Measurements from ENCODE around the gene OTOR. TPM values are rescaled to one million over a fixed set of nuclear protein-coding genes. Genes with fewer than 3 reads are reported as not detected.

OTOR gene
- total and polyA plus RNA-seq, 2 of the 8 experiments (the other 6 are each of a cell fraction or from before 2014, with no cell fraction given) = not detected

DNA sequence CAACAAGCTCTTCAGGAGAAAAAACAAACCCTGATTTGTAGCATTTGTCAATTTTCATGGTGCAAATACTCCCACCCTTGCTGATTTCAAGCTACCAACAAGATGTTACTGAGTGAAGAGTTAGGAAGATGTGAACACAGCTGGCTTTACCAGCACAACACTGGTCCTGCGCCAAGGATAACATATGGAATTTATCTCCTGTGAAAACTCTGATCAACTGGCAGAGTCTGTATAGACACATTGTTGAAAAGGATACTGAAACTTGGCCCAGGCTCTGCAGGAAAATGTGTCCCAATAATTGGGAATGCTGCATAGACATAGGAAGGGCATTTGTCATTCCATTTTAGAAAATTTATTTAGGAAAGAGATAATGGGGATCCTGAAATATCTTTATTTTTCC is 29.0 kb downstream of the OTOR start (continued):
- TF ChIP-seq, protein P1, sequence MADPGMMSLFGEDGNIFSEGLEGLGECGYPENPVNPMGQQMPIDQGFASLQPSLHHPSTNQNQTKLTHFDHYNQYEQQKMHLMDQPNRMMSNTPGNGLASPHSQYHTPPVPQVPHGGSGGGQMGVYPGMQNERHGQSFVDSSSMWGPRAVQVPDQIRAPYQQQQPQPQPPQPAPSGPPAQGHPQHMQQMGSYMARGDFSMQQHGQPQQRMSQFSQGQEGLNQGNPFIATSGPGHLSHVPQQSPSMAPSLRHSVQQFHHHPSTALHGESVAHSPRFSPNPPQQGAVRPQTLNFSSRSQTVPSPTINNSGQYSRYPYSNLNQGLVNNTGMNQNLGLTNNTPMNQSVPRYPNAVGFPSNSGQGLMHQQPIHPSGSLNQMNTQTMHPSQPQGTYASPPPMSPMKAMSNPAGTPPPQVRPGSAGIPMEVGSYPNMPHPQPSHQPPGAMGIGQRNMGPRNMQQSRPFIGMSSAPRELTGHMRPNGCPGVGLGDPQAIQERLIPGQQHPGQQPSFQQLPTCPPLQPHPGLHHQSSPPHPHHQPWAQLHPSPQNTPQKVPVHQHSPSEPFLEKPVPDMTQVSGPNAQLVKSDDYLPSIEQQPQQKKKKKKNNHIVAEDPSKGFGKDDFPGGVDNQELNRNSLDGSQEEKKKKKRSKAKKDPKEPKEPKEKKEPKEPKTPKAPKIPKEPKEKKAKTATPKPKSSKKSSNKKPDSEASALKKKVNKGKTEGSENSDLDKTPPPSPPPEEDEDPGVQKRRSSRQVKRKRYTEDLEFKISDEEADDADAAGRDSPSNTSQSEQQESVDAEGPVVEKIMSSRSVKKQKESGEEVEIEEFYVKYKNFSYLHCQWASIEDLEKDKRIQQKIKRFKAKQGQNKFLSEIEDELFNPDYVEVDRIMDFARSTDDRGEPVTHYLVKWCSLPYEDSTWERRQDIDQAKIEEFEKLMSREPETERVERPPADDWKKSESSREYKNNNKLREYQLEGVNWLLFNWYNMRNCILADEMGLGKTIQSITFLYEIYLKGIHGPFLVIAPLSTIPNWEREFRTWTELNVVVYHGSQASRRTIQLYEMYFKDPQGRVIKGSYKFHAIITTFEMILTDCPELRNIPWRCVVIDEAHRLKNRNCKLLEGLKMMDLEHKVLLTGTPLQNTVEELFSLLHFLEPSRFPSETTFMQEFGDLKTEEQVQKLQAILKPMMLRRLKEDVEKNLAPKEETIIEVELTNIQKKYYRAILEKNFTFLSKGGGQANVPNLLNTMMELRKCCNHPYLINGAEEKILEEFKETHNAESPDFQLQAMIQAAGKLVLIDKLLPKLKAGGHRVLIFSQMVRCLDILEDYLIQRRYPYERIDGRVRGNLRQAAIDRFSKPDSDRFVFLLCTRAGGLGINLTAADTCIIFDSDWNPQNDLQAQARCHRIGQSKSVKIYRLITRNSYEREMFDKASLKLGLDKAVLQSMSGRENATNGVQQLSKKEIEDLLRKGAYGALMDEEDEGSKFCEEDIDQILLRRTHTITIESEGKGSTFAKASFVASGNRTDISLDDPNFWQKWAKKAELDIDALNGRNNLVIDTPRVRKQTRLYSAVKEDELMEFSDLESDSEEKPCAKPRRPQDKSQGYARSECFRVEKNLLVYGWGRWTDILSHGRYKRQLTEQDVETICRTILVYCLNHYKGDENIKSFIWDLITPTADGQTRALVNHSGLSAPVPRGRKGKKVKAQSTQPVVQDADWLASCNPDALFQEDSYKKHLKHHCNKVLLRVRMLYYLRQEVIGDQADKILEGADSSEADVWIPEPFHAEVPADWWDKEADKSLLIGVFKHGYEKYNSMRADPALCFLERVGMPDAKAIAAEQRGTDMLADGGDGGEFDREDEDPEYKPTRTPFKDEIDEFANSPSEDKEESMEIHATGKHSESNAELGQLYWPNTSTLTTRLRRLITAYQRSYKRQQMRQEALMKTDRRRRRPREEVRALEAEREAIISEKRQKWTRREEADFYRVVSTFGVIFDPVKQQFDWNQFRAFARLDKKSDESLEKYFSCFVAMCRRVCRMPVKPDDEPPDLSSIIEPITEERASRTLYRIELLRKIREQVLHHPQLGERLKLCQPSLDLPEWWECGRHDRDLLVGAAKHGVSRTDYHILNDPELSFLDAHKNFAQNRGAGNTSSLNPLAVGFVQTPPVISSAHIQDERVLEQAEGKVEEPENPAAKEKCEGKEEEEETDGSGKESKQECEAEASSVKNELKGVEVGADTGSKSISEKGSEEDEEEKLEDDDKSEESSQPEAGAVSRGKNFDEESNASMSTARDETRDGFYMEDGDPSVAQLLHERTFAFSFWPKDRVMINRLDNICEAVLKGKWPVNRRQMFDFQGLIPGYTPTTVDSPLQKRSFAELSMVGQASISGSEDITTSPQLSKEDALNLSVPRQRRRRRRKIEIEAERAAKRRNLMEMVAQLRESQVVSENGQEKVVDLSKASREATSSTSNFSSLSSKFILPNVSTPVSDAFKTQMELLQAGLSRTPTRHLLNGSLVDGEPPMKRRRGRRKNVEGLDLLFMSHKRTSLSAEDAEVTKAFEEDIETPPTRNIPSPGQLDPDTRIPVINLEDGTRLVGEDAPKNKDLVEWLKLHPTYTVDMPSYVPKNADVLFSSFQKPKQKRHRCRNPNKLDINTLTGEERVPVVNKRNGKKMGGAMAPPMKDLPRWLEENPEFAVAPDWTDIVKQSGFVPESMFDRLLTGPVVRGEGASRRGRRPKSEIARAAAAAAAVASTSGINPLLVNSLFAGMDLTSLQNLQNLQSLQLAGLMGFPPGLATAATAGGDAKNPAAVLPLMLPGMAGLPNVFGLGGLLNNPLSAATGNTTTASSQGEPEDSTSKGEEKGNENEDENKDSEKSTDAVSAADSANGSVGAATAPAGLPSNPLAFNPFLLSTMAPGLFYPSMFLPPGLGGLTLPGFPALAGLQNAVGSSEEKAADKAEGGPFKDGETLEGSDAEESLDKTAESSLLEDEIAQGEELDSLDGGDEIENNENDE (IDR thresholded peaks at IDR 0.05; ENCODE audit: insufficient replicate concordance, low read length) = no peak
- TF ChIP-seq TAF7 (optimal IDR thresholded peaks at IDR 0.05; ENCODE audit: borderline replicate concordance, low read depth, low read length) (no peak), FOSL1 (IDR thresholded peaks at IDR 0.05; ENCODE audit: insufficient read depth, low read depth, low read length) (no peak), TBP (IDR thresholded peaks at IDR 0.05; ENCODE audit: low read depth, low read length) (no peak)
- TF ChIP-seq, protein P2, sequence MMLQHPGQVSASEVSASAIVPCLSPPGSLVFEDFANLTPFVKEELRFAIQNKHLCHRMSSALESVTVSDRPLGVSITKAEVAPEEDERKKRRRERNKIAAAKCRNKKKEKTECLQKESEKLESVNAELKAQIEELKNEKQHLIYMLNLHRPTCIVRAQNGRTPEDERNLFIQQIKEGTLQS (IDR thresholded peaks at IDR 0.05; ENCODE audit: insufficient read depth, low read depth, low read length) = no peak

All from H1 (cell line).